D721Med (cell line): ENCODE measurements around the gene BMPER.

Experiments
- DNase-seq: peaks from one replicate; pipeline ENCODE4 v3.0.0; 2011; ENCODE audit warnings: low spot score; ENCODE audit not compliant: insufficient read length
- FAIRE-seq: peaks from 2 replicates; lab custom pipeline; 2011; peaks lifted over from hg19 to GRCh38; lab: Jason Lieb, UNC
- CTCF ChIP-seq: IDR thresholded peaks from 2 replicates; pipeline ENCODE4 v1.5.1; 2012; ENCODE audit warnings: mild to moderate bottlenecking, control low read depth; ENCODE audit not compliant: insufficient read depth; ENCODE audit errors: missing control alignments

The BMPER gene

GRCh38 chr7:33873518-33873917, 31.8 kb upstream of the BMPER start:
- no peak for FAIRE-seq
- TF ChIP-seq CTCF: no peak
- no peak for DNase-seq

DNA sequence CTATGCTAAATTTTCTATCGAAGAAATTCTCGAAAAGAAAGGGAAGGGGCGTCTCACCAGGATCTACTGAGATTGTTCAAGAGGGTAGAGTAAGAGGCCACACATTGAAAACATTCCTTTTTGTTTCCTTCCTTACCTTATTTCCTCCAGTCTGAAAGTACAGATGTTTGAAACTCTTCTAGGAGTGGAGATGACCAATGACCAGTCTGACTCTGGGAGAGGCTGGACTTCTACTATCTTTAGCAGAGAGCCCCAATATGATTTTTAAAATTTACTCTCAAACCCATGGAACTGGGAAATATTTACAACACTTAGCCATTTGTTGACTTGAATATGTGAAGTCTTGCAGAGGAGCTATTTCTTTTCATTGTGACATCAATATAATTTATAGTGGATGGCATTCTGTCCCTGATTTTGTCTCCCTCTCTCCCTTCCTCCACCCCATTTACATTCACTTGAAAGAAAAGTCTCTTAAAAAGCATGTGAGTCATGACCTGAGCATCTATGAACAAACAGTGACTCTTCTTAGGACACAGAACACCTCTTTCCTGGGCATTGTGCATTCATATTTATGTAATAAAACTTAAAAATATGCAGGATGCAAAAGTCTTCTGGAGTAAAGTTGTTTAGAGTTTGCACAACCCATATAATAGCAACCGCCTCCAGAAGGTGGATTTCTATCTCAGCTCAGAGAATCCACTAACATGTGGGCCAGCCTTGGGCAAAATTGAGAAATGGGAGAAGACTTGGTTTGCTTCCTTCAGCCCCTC, 31.2 kb upstream of the BMPER start:
- no peak for TF ChIP-seq CTCF
- DNase-seq (no peak), FAIRE-seq (no peak)

- no peak for TF ChIP-seq CTCF
- FAIRE-seq: no peak
- DNase-seq: no peak
Measured at GRCh38 chr7:33874943-33875342, 30.4 kb upstream of the BMPER start.

- FAIRE-seq (no peak), DNase-seq (no peak)
- TF ChIP-seq CTCF: no peak
Measured at GRCh38 chr7:33876596-33877274, 28.6 kb upstream of the BMPER start.

DNA sequence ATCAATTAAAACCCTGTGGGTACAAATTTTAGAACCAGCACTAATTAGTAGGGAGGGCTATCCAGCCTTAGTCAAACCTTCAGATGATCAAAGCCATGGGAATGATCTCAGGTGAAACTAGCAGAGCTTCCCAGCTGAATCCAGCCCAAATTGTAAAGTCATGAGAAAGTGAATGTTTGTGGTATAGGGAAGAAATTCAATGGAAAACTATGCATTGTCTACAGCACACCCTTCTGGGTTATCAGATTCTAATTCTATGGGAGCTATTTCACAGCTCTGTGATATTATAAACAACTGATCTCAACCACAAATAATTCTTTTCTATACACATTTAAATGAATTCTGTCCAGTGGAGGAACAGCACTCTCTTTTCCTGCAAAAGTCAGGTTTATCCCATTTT, 24.6 kb upstream of the BMPER start:
- FAIRE-seq (no peak), DNase-seq (no peak)
- TF ChIP-seq CTCF: no peak

GRCh38 chr7:33881316-33881715, 24.0 kb upstream of the BMPER start:
- no peak for TF ChIP-seq CTCF
- DNase-seq: no peak
- no peak for FAIRE-seq
